IMR-90 (cell line): Measurements from ENCODE around the gene SRSF4.

Source experiments
- BHLHE40 ChIP-seq: fragments of 150-350 bp; IDR thresholded peaks from 2 replicates; pipeline ENCODE4 v1.6.1; 2016; ENCODE audit warnings: mild to moderate bottlenecking, low read depth, low read length
- CEBPB ChIP-seq: IDR thresholded peaks from 2 replicates; pipeline ENCODE4 v1.6.1; 2012; ENCODE audit warnings: low read depth, low read length, improper control_type of control experiment
- CTCF ChIP-seq: conservative IDR thresholded peaks from 2 replicates; pipeline ENCODE4 v1.5.1; 2012; ENCODE audit warnings: mild to moderate bottlenecking, low read depth, low read length, improper control_type of control experiment
- FOS ChIP-seq: fragments of 150-350 bp; IDR thresholded peaks from 2 replicates; pipeline ENCODE4 v1.6.1; 2016; ENCODE audit warnings: low read depth, low read length
- MAFK ChIP-seq: IDR thresholded peaks from 2 replicates; pipeline ENCODE4 v1.6.1; 2012; ENCODE audit warnings: low read depth, low read length, improper control_type of control experiment
- MXI1 ChIP-seq: IDR thresholded peaks from 2 replicates; pipeline ENCODE4 v1.6.1; 2012; ENCODE audit warnings: low read depth, mild to moderate bottlenecking, low read length, moderate library complexity, borderline replicate concordance
- NFE2L2 ChIP-seq: fragments of 150-350 bp; IDR thresholded peaks from 2 replicates; pipeline ENCODE4 v1.6.1; 2016; ENCODE audit warnings: low read depth, mild to moderate bottlenecking, low read length
- POLR2A ChIP-seq: IDR thresholded peaks from 2 replicates; pipeline ENCODE4 v1.6.1; 2012; ENCODE audit warnings: mild to moderate bottlenecking, low read depth, low read length
- RAD21 ChIP-seq: IDR thresholded peaks from 2 replicates; pipeline ENCODE4 v1.6.1; 2012; ENCODE audit warnings: low read length, improper control_type of control experiment
- RFX5 ChIP-seq: IDR thresholded peaks from 2 replicates; pipeline ENCODE4 v1.8.0; 2012; ENCODE audit warnings: low read depth, mild to moderate bottlenecking, low read length, moderate library complexity
- SMC3 ChIP-seq: fragments of 150-350 bp; IDR thresholded peaks from 2 replicates; pipeline ENCODE4 v1.6.1; 2016; ENCODE audit warnings: low read depth, mild to moderate bottlenecking, antibody characterized with exemption, low read length, moderate library complexity

GRCh38 chr1:29195881-29196291 is 14.2 kb upstream of the SRSF4 start:
- TF ChIP-seq RFX5 (no peak), POLR2A (no peak), CTCF (no peak), BHLHE40 (no peak), MAFK (no peak), CEBPB (no peak), SMC3 (no peak), FOS (no peak), MXI1 (no peak), RAD21 (no peak), NFE2L2 (no peak)
